Endodermal cell (in vitro differentiated cells): Measurements from ENCODE around the gene PPP2R2C. TPM values are rescaled to one million over a fixed set of nuclear protein-coding genes. Genes with fewer than 3 reads are reported as not detected.

Source experiments
- DNase-seq: peaks from one replicate; pipeline ENCODE4 v3.0.0-alpha.2; 2017
- H3K27ac ChIP-seq: 2 replicates; pipeline ENCODE4 v1.5.1; 2013; ENCODE audit warnings: mild to moderate bottlenecking, low read depth, low read length, moderate library complexity
- H3K27me3 ChIP-seq: 2 replicates; pipeline ENCODE4 v1.6.1; 2013; ENCODE audit warnings: mild to moderate bottlenecking, low read length, moderate library complexity; ENCODE audit not compliant: insufficient read depth, control insufficient read depth, poor library complexity, severe bottlenecking
- H3K36me3 ChIP-seq: 2 replicates; pipeline ENCODE4 v1.7.0; 2013; ENCODE audit warnings: mild to moderate bottlenecking, low read length, moderate library complexity; ENCODE audit not compliant: control insufficient read depth, insufficient read depth
- H3K4me1 ChIP-seq: one replicate; pipeline ENCODE4 v1.7.0; 2013; ENCODE audit warnings: low read length; ENCODE audit not compliant: control insufficient read depth, insufficient read depth
- H3K4me3 ChIP-seq: 2 replicates; pipeline ENCODE4 v1.5.1; 2013; ENCODE audit warnings: mild to moderate bottlenecking, low read length, moderate library complexity
- H3K9ac ChIP-seq: 2 replicates; pipeline ENCODE4 v1.6.1; 2013; ENCODE audit warnings: mild to moderate bottlenecking, low read length, moderate library complexity; ENCODE audit not compliant: poor library complexity, severe bottlenecking; ENCODE audit errors: extremely low read depth
- H3K9me3 ChIP-seq: 2 replicates; pipeline ENCODE4 v1.6.1; 2013; ENCODE audit warnings: mild to moderate bottlenecking, low read length, moderate library complexity; ENCODE audit not compliant: control insufficient read depth
- H3K27ac Mint-ChIP-seq: 2 replicates; pipeline ENCODE4 v1.8.0; 2020; ENCODE audit warnings: mixed read lengths
- H3K27me3 Mint-ChIP-seq: 2 replicates; pipeline ENCODE4 v1.8.0; 2021; ENCODE audit warnings: mild to moderate bottlenecking, mixed read lengths; ENCODE audit not compliant: insufficient read depth
- H3K36me3 Mint-ChIP-seq: 2 replicates; pipeline ENCODE4 v1.8.0; 2020; ENCODE audit warnings: low read depth, mixed read lengths
- H3K4me1 Mint-ChIP-seq: 2 replicates; pipeline ENCODE4 v1.8.0; 2020; ENCODE audit warnings: mixed read lengths
- H3K4me3 Mint-ChIP-seq: 2 replicates; pipeline ENCODE4 v1.8.0; 2020; ENCODE audit warnings: mild to moderate bottlenecking, moderate library complexity, mixed read lengths
- H3K9me3 Mint-ChIP-seq: 2 replicates; pipeline ENCODE4 v1.8.0; 2020; ENCODE audit warnings: mild to moderate bottlenecking, mixed read lengths
- WGBS, 2 experiments: methylation state at CpG; one replicate each; pipeline versions ENCODE4 v1.1.5 to v1.1.7; 2013; ENCODE audit warnings: missing lambda C conversion rate in 2 of 2, mixed read lengths in 1 of 2; ENCODE audit not compliant: insufficient coverage in 1 of 2, insufficient read length in 1 of 2; 5-methylcytosine and 5-hydroxymethylcytosine counted together
- total RNA-seq, 2 donors: library from RNA; stranded (reverse); fragmentation: NEBNext Ultra II Directional in 1 of 2; extraction: Animal tissue kit (Norgen Biotek cat#: 25700) in 1 of 2; gene quantifications; 2 replicates in 1 of 2; 3 replicates in 1 of 2; pipeline ENCODE4 v1.2.1, GENCODE V29; 2021
- TF ChIP-seq, protein P1 (sequence below): fragments of 200-600 bp; sonication (generic); conservative IDR thresholded peaks from 2 replicates; pipeline ENCODE4 v1.5.0; 2021; ENCODE audit warnings: antibody characterized with exemption, mild to moderate bottlenecking

PPP2R2C gene
- total RNA-seq, 2 donors from 2014 or later: 4.4 to 19.2 TPM

DNA sequence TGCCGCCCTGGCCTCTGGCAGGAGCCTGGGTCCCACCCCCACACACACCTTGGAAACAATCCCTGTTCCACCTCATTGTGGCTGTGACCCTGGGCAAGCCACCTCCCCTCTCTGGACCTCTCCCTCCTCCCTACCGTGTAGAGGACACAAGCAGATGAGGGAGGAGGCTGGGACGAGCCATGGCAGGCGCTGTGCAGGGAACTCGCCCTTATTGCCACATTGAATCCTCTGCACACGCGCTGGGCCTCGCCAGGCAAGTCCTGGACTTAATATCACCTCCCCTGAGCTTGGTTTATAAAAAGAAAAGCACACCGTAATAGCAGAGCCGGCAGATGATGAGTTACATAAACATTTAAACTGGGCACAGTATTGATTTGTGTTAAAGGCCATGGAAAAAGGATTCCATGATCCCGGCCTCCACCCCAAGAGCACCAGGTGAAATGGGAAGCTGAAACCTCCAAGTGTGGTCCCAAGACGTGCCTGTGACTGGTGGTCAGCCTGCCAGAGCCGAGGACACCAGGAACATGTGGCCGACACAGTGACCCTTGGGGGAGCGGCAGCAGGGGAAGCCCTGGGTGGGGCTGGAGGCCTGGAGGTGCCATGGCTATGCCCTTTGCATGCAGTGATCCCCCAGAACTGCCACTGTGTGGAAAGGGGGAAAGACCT lies 81.1 kb downstream of the PPP2R2C start:
- Mint-ChIP-seq H3K4me1 (no peaks in the 10 kb centered on the region), H3K36me3 (no peaks in the 10 kb centered on the region), H3K4me3 (no peak overlapping the region), H3K9me3 (no peaks in the 10 kb centered on the region), H3K27ac (no peak overlapping the region), H3K27me3 (no peaks in the 10 kb centered on the region)
- DNase-seq: no peak
- H3K9ac ChIP-seq: no peak overlapping the region
- H3K9me3 ChIP-seq: no peaks in the 10 kb centered on the region
- H3K27ac ChIP-seq: no peak overlapping the region
- 86 to 95% methylated on average over 11 to 15 of the region's 15 CpGs for WGBS, 2 experiments
- H3K27me3 ChIP-seq: no peaks in the 10 kb centered on the region
- H3K36me3 ChIP-seq: no peaks in the 10 kb centered on the region
- H3K4me1 ChIP-seq: no peaks in the 10 kb centered on the region
- no peak overlapping the region for H3K4me3 ChIP-seq
- TF ChIP-seq, protein P1, sequence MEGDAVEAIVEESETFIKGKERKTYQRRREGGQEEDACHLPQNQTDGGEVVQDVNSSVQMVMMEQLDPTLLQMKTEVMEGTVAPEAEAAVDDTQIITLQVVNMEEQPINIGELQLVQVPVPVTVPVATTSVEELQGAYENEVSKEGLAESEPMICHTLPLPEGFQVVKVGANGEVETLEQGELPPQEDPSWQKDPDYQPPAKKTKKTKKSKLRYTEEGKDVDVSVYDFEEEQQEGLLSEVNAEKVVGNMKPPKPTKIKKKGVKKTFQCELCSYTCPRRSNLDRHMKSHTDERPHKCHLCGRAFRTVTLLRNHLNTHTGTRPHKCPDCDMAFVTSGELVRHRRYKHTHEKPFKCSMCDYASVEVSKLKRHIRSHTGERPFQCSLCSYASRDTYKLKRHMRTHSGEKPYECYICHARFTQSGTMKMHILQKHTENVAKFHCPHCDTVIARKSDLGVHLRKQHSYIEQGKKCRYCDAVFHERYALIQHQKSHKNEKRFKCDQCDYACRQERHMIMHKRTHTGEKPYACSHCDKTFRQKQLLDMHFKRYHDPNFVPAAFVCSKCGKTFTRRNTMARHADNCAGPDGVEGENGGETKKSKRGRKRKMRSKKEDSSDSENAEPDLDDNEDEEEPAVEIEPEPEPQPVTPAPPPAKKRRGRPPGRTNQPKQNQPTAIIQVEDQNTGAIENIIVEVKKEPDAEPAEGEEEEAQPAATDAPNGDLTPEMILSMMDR: no peak

DNA sequence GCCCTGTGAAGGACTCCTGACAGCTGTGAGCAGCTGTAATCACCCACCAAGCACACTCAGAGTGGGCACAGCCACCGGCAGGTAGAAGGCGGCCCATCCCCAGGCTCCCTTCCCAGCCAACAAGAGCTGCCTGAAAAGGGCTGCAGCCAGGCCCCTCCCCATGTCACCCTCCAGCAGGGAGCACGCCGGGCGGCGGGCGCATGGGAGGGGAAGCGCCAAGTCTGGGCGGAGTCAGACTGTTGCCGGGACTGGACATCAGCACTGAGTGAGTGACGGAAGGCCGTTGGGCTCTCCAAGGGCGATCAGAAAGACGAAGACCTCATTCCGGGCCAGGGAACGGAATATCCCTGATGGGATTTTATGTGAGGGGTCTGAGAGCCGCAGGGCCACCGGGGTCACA lies 82.1 kb downstream of the PPP2R2C start:
- Histone ChIP-seq H3K27me3 (no peaks in the 10 kb centered on the region), H3K9ac (no peak overlapping the region), H3K9me3 (no peaks in the 10 kb centered on the region), H3K4me3 (no peak overlapping the region), H3K36me3 (no peaks in the 10 kb centered on the region), H3K4me1 (no peaks in the 10 kb centered on the region), H3K27ac (no peak overlapping the region)
- Mint-ChIP-seq H3K27ac (no peak overlapping the region), H3K4me1 (no peaks in the 10 kb centered on the region), H3K36me3 (no peaks in the 10 kb centered on the region), H3K9me3 (no peaks in the 10 kb centered on the region), H3K27me3 (no peaks in the 10 kb centered on the region), H3K4me3 (no peak overlapping the region)
- no peak for DNase-seq
- 69 to 75% methylated on average over 16 to 18 of the region's 18 CpGs for WGBS, 2 experiments
- TF ChIP-seq, protein P1: no peak

DNA sequence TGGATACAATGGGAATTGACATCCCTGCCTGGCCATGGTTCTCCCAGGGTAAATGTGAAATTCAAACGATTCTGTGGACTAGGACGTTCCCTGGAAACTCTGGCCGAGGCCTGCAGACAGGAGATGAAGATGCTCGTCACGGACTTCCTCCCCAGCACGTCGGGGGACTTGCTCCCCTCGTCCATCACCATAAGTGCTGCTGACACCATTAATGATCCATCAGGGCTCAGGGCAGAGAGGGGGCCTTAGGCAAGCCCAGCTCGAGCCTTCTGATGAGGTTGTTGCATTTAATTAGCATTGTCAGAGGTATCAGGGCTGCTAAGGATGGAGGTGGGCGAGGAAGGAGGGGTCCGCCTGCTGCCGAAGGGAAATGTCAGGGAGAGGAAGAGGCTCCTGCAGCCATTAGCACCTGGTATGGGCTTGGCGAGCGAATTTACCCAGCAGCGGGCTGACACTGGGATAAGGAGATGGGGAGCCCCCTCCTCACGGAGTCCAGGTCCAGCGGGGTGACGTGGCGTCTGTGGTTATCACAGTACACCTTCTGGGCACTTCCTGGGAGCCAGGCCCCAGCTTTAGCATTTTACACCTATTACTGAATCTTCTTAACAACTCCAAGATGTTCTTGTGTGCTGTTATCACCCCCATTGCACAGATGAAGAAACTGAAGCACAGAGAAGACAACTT lies 83.1 kb downstream of the PPP2R2C start:
- Mint-ChIP-seq H3K4me3 (no peak overlapping the region), H3K36me3 (no peaks in the 10 kb centered on the region), H3K27me3 (no peaks in the 10 kb centered on the region), H3K27ac (no peak overlapping the region), H3K4me1 (no peaks in the 10 kb centered on the region), H3K9me3 (no peaks in the 10 kb centered on the region)
- Histone ChIP-seq H3K27ac (no peak overlapping the region), H3K9me3 (no peaks in the 10 kb centered on the region), H3K36me3 (no peaks in the 10 kb centered on the region), H3K9ac (no peak overlapping the region), H3K27me3 (no peaks in the 10 kb centered on the region), H3K4me1 (no peaks in the 10 kb centered on the region), H3K4me3 (no peak overlapping the region)
- DNase-seq: no peak
- TF ChIP-seq, protein P1: no peak
- 88 to 89% methylated on average over 15 to 19 of the region's 19 CpGs for WGBS, 2 experiments
